WERI-Rb-1 (cell line): ENCODE data around the gene CKLF.

ENCODE experiments used
- DNase-seq: peaks from one replicate; pipeline ENCODE4 v3.0.0-alpha.2; 2020
- H3K27ac ChIP-seq: fragments of 250-450 bp; sonication (Bioruptor Pico); 2 replicates; pipeline ENCODE4 v1.5.1; 2020; ENCODE audit warnings: mild to moderate bottlenecking, moderate library complexity
- H3K27me3 ChIP-seq: fragments of 250-450 bp; sonication (Bioruptor Pico); 2 replicates; pipeline ENCODE4 v1.5.1; 2021; ENCODE audit warnings: mild to moderate bottlenecking, low read depth, moderate library complexity; ENCODE audit not compliant: insufficient read depth, severe bottlenecking
- H3K36me3 ChIP-seq: fragments of 250-450 bp; sonication (Bioruptor Pico); 2 replicates; pipeline ENCODE4 v1.5.1; 2020; ENCODE audit warnings: mild to moderate bottlenecking, moderate library complexity
- H3K4me3 ChIP-seq: 2 replicates; pipeline ENCODE4 v1.5.1; 2011; ENCODE audit warnings: low read depth, mild to moderate bottlenecking, control low read depth, low read length
- H3K9me3 ChIP-seq: fragments of 250-450 bp; sonication (Bioruptor Pico); 2 replicates; pipeline ENCODE4 v1.5.1; 2021; ENCODE audit warnings: mild to moderate bottlenecking, moderate library complexity; ENCODE audit not compliant: severe bottlenecking
- CTCF ChIP-seq: IDR thresholded peaks from 2 replicates; pipeline ENCODE4 v1.5.1; 2011; ENCODE audit warnings: low read depth, mild to moderate bottlenecking, control low read depth, inconsistent platforms, low read length

CKLF gene

GRCh38 chr16:66587881-66588600 lies 35.7 kb downstream of the CKLF start:
- TF ChIP-seq CTCF, result no peak

DNA sequence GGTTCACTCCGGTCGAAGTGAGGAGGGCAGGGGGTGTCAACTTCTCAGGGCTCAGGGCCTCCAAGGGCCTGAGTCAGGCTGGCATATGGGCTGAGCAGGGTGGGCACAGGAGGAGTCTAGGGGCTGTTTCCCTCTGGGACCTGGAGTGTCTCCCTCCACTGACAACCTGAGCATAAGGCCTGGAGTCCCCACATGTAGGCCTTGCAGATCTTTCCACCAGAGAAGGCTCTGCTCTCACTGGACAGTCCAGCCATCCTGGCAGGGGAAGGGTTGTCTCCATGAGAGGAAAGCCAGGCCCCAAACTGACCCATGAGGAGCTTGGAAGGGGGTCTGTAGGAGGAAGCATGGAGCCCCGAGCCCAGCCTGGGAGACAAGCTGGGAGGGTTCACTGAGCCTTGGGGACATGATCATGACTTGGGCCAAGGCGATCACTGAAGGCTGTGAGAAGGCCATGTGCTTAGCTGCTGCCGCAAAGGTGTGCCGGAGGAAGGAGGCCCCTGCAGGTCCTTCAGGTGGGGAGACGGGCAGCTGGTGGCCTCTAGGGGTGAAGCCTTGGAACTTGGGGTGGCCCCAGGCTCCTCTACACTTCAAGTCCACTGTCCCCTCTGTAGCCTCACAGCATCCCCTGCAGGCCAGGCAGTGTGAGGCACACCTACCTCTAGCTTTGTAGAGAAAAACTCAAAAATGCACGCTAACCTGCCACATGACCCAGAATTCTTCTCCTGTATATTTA lies 36.8 kb downstream of the CKLF start:
- peak; percentile 83 for TF ChIP-seq CTCF
- Histone ChIP-seq H3K36me3 (no peaks in the 10 kb centered on the region), H3K27ac (no peak overlapping the region), H3K27me3 (no peaks in the 10 kb centered on the region), H3K9me3 (no peaks in the 10 kb centered on the region), H3K4me3 (no peak overlapping the region)
- peak; percentile 50 for DNase-seq

More at GRCh38 chr16:66587881-66588600, 35.7 kb downstream of the CKLF start:
- H3K36me3 ChIP-seq, result no peaks in the 10 kb centered on the region
- H3K4me3 ChIP-seq, result no peak overlapping the region
- H3K9me3 ChIP-seq, result no peaks in the 10 kb centered on the region
- H3K27me3 ChIP-seq, result no peaks in the 10 kb centered on the region
- DNase-seq, result no peak
- no peak overlapping the region for H3K27ac ChIP-seq

DNA sequence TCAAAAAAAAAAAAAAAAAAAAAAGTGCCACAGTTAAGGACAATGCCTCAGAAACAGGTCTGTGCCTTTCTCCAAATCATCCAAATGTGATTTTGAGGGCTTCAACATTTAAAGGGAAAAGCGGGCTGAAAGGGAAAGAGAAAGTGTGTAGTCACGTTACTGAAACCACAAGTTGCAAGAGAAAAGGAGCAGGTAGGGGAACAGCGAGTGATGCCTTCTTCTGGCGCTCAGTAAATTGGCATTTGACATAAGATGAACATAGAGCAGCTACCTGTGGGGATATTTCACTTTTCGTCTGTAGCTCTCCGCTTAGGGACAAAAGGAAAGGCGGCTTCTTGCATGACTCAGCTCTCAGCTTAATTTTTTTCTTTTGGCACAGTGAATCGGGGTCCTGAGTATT lies 37.9 kb downstream of the CKLF start:
- no peaks in the 10 kb centered on the region for H3K36me3 ChIP-seq
- H3K27ac ChIP-seq, result no peak overlapping the region
- H3K4me3 ChIP-seq, result no peak overlapping the region
- TF ChIP-seq CTCF, result no peak
- DNase-seq, result no peak
- H3K9me3 ChIP-seq, result no peaks in the 10 kb centered on the region
- H3K27me3 ChIP-seq, result no peaks in the 10 kb centered on the region

DNA sequence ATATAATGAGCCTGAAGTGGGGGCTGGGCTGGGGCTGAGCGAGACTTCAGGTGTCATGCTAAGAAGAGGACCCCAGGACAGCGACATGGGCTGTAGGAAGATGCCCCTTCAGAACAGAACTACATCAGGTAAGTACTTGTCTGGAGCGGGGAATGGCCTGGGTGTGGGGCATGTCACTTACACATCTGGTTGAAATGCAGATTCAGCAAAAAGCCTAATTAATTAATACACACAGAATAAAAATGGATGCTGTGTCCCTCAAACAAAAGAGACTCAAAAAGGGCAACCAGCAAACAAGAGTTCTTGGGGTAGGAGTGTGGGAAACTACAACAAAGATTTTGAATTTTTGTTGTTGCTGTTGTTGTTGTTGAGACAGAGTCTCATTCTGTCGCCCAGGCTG lies 38.6 kb downstream of the CKLF start:
- no peak for TF ChIP-seq CTCF
- no peaks in the 10 kb centered on the region for H3K9me3 ChIP-seq
- DNase-seq, result no peak
- H3K27ac ChIP-seq, result no peak overlapping the region
- H3K36me3 ChIP-seq, result no peaks in the 10 kb centered on the region
- H3K27me3 ChIP-seq, result no peaks in the 10 kb centered on the region
- H3K4me3 ChIP-seq, result no peak overlapping the region

DNA sequence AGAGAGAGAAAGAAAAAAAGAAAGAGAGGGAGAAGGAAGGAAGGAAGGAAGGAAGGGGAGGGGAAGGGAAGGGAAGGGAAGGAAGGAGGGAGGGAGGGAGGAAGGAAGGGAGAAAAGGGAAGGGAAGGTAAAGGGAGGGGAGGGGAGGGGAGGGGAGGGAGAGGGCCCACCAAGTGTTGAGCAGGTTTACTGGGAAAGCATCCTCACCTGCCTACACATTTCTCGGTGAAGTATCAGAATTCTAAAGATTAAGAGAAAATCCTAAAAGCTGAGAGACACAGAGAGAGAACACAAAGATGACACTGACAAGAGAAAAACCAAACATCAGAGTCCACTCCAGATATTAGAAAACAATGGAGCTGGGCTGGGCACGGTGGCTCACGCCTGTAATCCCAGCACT lies 39.9 kb downstream of the CKLF start:
- Histone ChIP-seq H3K4me3 (no peak overlapping the region), H3K9me3 (no peaks in the 10 kb centered on the region), H3K27ac (no peak overlapping the region), H3K36me3 (no peaks in the 10 kb centered on the region), H3K27me3 (no peaks in the 10 kb centered on the region)
- no peak for DNase-seq
- no peak for TF ChIP-seq CTCF
